ENCODE data around the gene CHST3.
A peak's percentile ranks its signal among the peaks of the same experiment; 100 is the strongest.

DNA sequence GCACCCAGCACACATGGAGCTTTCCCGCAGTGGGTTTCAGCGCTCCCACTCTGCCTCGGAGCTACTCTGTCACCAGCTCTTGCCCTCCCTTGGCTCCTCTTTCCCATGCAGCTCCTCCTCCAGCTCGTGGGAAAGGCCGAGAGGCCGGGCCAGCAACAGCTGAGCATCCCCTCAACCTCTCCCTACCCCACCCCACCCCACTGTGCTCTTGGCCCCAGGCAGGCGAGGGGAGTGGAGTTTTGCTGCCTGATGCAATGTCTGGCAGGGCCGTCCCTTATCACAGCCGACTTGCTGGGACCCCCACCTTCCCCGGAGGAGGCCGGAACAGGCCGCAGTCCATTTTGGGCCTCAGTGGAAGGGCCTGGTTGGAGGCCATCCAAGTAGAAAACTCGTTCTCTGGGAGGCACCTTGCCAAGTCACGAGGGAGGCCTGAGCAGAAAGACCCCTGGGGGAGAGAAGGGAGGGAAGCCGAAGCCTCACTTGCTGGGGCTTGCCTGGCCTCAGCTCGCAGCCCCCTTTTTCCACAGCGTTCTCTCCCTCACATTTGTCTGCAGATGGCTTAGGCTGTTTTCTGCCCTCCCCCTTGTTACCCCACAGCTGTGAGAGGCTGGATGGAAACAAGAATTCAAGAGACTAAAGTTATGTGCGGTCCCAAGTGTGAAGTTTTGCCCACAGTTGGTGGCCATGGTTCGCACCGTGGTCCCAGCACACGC is 35.3 kb downstream of the CHST3 start:
- TF ChIP-seq, protein P1, sequence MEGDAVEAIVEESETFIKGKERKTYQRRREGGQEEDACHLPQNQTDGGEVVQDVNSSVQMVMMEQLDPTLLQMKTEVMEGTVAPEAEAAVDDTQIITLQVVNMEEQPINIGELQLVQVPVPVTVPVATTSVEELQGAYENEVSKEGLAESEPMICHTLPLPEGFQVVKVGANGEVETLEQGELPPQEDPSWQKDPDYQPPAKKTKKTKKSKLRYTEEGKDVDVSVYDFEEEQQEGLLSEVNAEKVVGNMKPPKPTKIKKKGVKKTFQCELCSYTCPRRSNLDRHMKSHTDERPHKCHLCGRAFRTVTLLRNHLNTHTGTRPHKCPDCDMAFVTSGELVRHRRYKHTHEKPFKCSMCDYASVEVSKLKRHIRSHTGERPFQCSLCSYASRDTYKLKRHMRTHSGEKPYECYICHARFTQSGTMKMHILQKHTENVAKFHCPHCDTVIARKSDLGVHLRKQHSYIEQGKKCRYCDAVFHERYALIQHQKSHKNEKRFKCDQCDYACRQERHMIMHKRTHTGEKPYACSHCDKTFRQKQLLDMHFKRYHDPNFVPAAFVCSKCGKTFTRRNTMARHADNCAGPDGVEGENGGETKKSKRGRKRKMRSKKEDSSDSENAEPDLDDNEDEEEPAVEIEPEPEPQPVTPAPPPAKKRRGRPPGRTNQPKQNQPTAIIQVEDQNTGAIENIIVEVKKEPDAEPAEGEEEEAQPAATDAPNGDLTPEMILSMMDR (IDR thresholded peaks at IDR 0.05): no peak
- TF ChIP-seq POLR2AphosphoS5 (IDR thresholded peaks at IDR 0.05): peak in 2 of 3 donors; percentile 27 to 48

All from breast epithelium (tissue), 3 donors.